Suprapubic skin (tissue), 4 donors: ENCODE measurements around the gene IFNK.

ENCODE experiments used
- EP300 ChIP-seq: sonication (generic); formaldehyde crosslinking; IDR thresholded peaks from one replicate; pipeline ENCODE4 v1.6.1; 2017; ENCODE audit warnings: antibody characterized with exemption
- POLR2A ChIP-seq, 2 donors: fragments of 450-650 bp; IDR thresholded peaks; one replicate each; pipeline ENCODE4 v1.6.1; 2017; ENCODE audit warnings: antibody characterized with exemption in 2 of 2, mild to moderate bottlenecking in 2 of 2, moderate library complexity in 2 of 2
- POLR2AphosphoS5 ChIP-seq, 3 donors: sonication (generic); formaldehyde crosslinking; IDR thresholded peaks; one replicate each; pipeline ENCODE4 v1.6.1; 2017; ENCODE audit warnings: antibody characterized with exemption in 3 of 3
- TF ChIP-seq, protein P1 (sequence below), 2 donors: fragments of 200-600 bp in 1 of 2; fragments of 450-650 bp in 1 of 2; sonication (generic) in 1 of 2; IDR thresholded peaks; one replicate each; pipeline ENCODE4 v1.5.1; 2016 to 2019; ENCODE audit warnings: antibody characterized with exemption in 2 of 2, mild to moderate bottlenecking in 1 of 2, moderate library complexity in 1 of 2

- TF ChIP-seq POLR2AphosphoS5 (IDR thresholded peaks at IDR 0.05): no peak
- TF ChIP-seq, protein P1, sequence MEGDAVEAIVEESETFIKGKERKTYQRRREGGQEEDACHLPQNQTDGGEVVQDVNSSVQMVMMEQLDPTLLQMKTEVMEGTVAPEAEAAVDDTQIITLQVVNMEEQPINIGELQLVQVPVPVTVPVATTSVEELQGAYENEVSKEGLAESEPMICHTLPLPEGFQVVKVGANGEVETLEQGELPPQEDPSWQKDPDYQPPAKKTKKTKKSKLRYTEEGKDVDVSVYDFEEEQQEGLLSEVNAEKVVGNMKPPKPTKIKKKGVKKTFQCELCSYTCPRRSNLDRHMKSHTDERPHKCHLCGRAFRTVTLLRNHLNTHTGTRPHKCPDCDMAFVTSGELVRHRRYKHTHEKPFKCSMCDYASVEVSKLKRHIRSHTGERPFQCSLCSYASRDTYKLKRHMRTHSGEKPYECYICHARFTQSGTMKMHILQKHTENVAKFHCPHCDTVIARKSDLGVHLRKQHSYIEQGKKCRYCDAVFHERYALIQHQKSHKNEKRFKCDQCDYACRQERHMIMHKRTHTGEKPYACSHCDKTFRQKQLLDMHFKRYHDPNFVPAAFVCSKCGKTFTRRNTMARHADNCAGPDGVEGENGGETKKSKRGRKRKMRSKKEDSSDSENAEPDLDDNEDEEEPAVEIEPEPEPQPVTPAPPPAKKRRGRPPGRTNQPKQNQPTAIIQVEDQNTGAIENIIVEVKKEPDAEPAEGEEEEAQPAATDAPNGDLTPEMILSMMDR (IDR thresholded peaks at IDR 0.05): no peak
- no peak for TF ChIP-seq EP300
- TF ChIP-seq POLR2A (IDR thresholded peaks at IDR 0.05): no peak
These were observed 39.8 kb downstream of the IFNK start for GRCh38 chr9:27563738-27564430.
